Measurements from ENCODE around the gene CCNL1.

DNA sequence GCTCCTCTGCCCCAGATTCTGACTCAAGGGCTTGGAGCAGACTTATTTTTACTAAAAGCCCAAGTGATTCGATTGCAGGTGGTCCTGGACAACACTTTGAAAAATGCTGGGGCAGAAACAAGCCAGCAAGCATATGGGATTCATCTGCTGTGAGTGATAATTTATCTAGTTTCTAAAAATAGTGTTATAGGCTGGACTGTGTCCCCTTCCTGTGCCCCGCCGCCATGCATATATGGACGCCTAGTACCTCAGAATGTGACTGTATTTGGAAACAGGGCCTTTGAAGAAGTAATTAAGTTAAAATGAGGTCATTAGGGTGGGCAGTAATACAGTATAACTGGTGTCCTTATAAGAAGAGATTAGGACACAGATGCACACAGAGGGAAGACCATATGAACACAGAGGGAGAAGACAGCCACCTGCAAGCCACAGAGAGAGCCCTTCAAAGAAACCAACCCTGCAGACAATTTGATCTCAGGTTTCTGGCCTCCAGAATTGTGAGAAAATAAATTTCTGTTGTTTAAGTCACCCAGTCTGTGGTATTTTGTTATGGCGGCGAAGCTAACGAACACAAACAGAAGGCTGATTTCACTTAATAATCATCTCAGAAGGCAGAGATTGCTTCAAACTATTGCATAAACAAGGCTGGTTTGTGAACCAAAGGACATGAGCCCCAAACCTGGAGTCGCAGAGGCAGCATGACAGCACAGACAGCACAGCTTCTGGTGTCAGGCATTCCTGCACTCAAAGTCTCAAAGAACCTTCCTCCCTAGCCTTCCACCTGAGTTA, 59.1 kb downstream of the CCNL1 start:
- TF ChIP-seq, protein P1, sequence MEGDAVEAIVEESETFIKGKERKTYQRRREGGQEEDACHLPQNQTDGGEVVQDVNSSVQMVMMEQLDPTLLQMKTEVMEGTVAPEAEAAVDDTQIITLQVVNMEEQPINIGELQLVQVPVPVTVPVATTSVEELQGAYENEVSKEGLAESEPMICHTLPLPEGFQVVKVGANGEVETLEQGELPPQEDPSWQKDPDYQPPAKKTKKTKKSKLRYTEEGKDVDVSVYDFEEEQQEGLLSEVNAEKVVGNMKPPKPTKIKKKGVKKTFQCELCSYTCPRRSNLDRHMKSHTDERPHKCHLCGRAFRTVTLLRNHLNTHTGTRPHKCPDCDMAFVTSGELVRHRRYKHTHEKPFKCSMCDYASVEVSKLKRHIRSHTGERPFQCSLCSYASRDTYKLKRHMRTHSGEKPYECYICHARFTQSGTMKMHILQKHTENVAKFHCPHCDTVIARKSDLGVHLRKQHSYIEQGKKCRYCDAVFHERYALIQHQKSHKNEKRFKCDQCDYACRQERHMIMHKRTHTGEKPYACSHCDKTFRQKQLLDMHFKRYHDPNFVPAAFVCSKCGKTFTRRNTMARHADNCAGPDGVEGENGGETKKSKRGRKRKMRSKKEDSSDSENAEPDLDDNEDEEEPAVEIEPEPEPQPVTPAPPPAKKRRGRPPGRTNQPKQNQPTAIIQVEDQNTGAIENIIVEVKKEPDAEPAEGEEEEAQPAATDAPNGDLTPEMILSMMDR (IDR thresholded peaks at IDR 0.05): no peak
- no peak for TF ChIP-seq POLR2AphosphoS5 (IDR thresholded peaks at IDR 0.05)

Measured in upper lobe of left lung (tissue), 4 donors.